Measurements from ENCODE around the gene PARD6G. TPM values are rescaled to one million over a fixed set of nuclear protein-coding genes. Genes with fewer than 3 reads are reported as not detected.

The PARD6G gene
- total and polyA plus RNA-seq, 2 of the 8 experiments (the other 6 are each of a cell fraction or from before 2014, with no cell fraction given): 11.3 to 17.9 TPM

GRCh38 chr18:80233201-80233835, 14.0 kb downstream of the PARD6G start (continued):
- no peak for TF ChIP-seq HDAC6 (IDR thresholded peaks at IDR 0.05; ENCODE audit: low read depth, low read length)
- no peak for TF ChIP-seq POLR2A (IDR thresholded peaks at IDR 0.05; ENCODE audit: control extremely low read depth in 1 of 2, low read depth in 2 of 2, low read length in 2 of 2)
- no peak for TF ChIP-seq SP4 (IDR thresholded peaks at IDR 0.05; ENCODE audit: low read length)
- no peak for TF ChIP-seq EGR1 (IDR thresholded peaks at IDR 0.05; ENCODE audit: borderline replicate concordance, low read depth, low read length)
- TF ChIP-seq CBX8 (IDR thresholded peaks at IDR 0.05; ENCODE audit: borderline replicate concordance, low read depth, low read length): no peak
- TF ChIP-seq CREB1 (IDR thresholded peaks at IDR 0.05): no peak

Measured in H1 (cell line).